HG03469 (cell line): Measurements from ENCODE around the gene TUBB2B.

Experiments
- ATAC-seq: cut with Tn5 transposase; IDR thresholded peaks from one replicate; pipeline ENCODE4 v1.9.1; 2021; ENCODE audit warnings: mild to moderate bottlenecking, moderate library complexity, moderate number of reproducible peaks; ENCODE audit not compliant: unreplicated experiment

The TUBB2B gene

DNA sequence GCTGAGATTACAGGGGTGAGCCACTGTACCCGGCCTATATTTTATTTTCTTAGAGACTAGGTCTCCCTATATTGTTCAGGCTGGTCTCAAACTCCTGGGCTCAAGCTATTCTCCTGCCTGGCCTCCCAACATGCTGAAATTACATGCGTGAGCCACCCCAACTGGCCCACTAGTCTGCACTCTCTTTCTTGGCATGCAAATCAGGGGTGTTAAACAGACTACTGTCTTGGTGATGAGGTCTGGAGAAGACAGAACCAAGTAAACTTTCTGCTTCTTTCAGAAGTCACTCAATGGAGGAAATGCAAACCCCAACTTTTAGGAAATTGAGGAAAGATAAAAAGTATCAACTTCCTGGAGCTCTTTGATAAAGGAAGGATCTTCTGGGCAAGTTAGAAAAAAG, 8.0 kb upstream of the TUBB2B start:
- no peak for ATAC-seq

DNA sequence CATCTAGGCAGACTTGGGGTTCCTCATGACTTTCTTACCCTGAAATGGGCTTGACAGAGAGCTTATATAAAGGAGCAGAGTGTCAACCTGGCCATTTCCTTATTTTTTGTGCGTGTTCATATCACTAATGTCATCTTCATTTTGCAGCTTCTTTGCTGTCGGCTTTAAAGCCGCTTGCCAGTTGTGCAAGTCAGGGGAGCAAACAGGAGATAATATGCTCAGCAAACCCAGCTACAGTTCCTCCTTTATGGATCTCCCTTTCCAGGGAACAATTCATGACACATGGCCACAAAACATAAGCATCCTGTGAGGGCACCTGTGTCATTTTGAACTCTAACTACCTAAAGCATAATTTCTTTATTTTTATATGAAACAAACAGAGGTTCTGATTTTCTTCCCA, 6.5 kb upstream of the TUBB2B start:
- no peak for ATAC-seq

DNA sequence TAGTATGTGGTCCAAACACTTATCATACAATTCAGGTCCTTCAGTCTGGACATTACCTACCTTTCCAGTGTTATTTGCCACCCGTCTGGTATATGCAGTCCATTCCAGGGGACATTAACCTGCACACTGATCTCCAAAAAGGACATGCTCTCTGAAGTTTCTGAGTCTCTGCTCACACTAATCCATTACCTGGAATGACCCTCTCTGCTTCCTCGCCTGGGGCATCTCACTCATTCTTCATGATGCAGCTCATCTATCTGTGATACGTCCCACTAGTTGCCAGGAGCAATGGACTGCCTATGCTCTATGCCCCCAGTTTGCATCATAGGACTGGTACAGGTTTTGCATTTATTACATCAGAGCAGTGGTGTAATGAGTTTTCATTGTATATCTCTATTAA, 5.9 kb upstream of the TUBB2B start:
- no peak for ATAC-seq

DNA sequence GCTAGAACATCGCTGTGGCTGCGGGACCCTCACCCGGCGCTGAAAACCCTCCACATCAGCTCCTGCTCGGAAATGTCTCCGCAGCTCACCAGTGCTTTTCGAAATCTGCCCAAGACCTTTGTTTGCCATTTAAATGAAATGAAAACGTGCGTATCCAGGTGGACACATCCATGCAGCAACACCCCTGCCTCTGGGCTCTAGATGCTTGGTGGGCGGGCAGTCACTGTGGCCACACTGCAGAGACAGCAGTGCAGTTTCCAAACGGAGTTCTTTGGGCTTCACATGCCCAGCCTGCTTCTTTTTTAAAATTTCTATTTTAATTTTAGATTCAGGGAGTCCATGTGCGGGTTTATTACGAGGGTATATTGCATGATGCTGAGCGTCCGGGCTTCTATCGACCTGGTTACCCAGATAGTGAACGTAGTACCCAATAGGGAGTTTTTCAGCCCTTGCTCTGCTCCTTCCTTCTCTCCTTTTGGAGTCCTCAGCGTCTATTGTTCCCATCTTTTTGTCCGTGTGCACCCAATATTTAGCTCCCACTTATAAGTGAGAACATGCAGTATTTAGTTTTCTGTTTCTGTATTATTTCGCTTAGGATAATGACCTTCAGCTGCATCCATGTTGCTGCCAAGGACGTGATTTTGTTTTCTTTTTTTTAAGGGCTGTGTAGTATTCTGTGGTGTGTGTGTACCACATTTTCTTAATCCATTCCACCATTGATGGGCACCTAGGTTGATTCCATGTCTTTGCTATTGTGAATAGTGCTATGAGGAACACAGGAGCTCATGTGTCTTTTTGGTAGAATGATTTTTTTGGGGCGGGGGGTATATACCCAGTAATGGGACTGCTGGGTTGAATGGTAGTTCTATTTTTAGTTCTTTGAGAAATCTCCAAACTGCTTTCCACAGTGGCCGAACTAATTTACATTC, 4.8 kb upstream of the TUBB2B start:
- ATAC-seq: no peak

DNA sequence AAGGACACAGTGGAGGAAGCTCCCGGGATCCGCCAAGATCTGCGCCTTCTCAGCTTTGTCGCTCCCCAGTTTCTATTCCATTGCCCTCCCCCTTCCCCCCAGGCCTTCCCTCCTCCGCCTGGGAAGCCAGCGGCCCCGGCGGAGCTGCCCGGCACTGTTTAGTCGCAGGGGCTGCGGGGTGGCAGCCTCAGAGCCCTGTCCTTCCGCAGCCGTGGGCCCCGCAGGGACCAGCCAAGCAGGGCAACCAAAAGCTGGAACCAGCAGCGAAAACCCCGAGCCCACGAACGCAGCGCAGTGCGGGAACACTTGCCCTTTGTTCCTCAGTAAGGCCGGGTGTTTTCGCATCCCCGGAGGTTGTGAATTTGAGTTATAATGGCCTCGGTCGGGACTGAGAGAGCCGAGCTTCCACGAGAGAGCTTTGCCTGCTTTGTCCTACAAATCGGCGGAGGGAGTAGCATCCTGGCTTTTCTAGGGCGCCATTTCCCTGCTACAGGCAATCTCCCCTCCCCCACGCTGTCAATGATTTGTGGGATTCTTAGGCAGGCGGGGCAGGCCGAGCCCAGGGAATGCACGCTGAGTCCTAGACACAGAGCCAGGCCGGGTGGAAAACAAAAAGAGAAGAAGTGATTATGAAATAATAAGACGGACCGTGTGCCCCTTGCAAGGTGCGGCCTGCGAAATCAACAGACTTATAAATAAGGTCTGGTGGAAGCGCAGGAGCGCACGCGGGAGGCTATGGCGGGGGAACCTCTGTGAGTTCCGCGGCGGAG, 4.0 kb upstream of the TUBB2B start:
- ATAC-seq: no peak

DNA sequence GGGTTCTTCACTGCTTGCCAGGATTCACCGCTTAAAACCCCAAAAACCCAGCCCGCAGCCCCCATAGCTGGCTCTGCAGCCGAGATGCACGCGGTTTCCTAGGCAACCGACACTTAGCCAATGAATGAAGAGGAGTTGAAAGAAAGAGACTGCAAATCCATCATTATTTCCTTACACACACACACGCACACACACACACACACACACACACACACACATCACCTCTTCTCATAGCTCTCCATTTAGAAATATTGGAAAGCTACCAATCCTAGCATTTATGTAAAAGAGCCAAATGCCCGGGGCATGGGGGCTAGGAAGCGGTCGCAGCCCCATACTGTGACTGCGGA, 3.4 kb upstream of the TUBB2B start:
- no peak for ATAC-seq

DNA sequence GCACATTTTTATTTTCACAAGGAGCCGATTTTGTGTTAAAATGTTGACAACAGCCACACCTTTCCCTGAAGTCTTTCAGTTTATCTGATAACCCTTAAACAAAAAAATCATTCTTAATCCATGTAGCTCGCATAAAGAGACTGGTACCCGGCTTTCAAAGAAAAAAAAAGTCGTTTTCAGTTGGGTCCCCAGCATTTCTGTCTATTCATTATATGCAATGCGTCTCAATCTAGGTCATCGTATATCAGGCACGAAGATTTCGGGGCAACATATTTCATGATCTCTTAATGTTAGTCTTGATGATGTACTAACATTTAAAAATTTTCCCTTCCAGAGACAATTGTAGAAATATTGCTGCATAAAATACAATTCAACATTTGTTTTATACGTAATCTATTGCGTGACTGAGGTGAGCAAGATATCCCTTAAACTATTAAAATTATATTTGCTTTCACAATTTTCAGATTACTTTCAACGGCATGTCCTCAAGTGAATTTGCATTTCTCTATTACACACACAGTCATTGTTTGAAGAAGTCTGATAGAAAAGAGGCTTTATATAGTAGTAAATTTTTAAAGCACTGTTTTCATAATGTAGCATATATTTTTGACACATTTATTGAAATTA, 2.9 kb upstream of the TUBB2B start:
- no peak for ATAC-seq

DNA sequence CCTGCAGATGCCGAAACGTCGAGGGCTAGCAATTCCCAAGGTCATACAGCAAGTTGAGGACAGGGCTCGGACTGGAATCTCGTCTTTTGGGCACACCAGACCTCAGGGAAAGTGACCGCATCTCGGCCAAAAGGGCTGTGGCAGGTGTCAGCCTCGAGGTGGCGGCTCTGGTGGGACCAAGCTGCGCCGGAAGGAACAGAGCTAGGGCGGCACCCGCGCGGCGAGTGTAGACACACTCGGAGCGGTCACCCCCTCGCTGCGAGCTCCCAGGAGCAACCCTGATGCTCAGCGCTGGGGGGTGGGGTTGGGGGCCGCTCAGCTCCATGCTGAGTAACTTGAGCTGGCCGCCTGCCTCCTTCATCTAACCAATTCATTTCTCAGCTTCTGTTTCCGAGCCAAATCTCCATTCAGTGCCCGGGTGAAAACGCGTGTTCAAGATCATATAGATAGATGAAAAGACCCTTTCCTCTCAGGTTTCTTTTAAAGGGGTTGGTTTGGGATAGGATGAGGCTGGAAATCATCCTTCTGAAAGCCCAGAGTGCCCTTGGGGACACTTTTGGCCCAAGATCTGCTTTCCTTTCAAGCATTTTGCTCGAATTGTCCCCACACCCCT, 2.2 kb upstream of the TUBB2B start:
- no peak for ATAC-seq

DNA sequence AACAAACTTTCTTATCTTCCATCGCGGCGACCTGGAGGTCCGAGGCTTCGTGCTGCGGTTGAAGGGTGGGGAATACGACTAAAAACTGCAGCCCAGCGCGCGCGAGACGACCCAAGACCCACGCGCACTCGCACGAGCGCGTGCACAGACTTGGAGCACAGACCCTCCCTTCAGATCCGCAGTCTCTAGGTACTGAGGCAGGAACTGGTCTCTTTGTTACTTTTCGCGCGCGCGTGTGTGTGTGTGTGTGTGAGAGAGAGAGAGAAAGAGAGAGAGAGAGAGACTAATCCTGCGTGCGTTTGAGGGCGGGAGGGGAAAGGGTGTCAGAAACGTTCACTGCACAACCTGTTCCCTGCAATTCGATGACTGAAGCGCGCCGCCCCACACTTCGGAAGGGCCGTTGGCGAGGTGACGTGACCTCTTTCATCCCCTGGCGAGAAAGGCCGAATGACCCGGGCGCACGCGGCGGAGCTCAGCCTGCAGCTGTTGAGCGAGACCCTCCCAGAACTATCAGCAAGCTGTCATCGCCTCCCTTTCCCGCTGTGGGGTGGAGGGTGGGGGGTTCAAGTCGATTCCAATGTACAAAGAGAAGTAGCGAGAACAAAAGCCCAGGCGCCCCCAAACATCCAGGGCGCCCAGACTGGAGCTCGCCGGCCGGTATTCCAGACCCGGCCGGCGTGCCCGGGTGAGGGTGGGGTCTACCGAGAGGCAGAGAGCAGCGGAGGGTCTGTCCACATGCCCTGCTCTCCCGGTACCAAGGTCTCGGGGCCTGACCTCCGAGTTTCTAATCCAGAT, 1.5 kb upstream of the TUBB2B start:
- no peak for ATAC-seq

DNA sequence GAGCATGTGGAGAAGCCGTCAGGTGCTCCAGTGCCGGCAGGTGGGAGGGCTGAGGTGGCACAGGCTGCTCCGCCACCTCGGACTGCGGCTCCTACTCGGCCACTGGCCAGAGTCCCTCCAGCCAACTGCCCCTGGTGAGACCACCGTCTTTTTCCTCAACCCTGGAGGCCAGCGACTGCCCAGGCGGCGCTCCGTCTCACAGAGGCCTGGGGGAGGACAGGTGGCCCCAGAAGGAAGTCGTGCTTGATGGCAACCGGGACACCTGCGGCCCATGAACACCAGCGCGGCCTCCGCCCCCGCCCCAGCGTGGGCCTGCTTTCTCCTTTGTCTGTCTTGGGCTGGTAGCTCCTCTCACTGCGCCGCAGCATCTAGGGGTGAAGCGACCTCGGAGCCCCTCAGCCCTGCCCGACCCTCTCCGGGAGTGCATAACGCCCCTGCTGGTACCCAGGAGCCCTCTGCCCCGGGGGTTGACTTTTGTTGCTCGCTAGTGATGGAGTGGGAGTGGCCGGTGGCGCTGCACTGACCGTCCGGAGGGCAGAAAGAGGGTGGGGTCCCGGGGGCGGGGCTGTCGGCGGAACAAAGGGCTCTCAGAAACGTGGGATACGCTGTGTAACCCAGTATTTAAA, 706 bp upstream of the TUBB2B start:
- no peak for ATAC-seq

DNA sequence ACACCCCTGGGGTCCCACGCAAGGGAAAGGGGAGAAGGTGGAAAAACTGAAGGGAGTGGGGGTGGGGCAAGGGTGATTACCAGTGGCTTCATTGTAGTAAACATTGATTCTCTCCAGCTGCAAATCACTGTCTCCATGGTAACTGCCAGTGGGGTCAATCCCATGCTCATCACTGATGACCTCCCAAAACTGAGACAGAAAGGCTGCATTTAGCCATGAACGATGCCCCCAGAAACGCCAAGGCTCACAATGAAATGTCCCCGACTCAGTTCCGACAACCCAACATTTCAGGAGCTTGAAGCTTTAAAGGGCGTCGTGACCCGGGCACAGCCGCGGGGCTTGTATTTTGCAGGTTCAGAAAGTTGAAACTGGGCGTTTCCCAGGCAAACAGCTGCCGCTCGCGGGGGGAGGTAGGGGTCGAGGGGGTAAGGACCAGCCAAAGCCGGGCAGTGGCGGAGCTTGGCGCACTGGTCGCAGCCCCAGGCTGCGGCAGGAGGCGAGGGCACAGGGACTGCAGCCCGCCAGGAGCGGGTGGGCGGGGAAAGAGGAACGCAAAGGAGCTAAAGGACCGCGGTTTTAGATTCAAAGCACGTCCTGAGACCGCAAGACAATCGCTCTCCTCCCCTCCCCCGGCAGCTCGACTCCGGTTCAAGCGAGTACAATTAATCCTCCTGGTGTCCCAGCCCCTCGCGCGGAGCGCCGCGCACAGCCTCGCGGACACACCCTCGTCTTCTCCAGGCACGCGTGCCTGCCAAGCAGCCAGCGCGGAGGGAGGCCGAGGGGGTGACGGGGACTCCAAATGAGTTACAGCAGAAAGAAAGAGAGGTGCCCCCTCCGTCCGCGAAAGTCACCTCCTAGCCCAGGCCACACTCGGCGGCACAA, 731 bp downstream of the TUBB2B start:
- no peak for ATAC-seq

DNA sequence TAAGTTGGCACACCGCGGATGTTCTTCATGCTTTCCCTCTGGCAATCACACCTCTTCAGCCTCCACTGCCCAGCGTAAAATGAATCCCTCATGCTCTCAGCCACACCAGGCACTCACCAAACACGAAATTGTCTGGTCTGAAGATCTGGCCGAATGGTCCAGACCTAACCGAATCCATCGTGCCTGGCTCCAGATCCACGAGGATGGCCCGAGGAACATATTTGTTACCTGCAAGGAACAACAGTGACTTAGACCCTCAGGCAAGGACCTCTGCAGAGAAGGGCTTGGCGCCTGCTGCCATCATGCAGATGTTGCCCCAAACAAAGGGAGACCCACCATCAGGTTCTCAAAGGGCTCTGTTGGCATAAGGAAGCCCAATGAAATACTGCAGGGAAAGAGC, 1.4 kb downstream of the TUBB2B start:
- ATAC-seq: no peak

DNA sequence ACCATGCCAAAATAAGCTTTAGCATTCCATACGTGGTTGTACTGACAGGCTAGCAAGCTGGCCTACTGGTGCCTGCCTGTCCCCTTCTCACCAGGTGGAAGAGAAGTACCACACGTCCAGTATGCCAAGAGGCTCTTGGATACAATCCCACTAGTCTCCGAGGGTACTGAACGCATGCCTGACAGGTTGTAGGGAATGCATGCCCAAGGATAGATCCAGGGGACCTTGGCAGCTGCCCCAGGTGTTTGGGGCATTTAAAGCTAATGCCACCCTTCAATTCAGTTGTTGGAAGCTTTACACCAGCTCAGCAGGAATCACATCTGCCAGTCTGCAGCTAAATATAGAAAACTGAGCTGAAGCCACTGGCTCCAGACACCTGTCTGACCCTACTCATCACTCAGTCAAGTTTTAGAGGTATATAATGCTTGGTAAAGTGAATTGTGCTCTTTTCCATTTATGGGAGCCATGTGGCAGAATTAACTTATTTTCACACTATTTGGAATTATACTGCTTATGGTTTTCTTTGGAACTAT, 4.9 kb downstream of the TUBB2B start:
- ATAC-seq: no peak

DNA sequence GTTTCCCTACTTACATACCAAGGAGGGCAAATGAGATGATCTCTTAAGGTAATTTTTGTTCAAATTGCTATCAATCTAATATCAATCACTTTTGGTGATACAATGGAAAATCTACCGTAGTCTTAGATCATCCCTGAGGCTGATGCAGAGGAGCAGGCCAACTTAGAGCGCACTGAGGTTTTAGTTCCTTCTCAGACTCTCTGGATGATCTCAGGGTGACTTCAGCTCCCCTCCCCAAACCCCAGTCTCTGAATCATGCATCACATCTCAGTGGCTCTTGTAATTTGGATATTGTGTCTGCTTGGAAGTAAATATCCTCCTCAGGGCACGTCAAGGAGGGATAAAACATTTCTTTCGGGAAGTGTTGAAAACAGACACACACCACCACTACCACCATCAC, 5.9 kb downstream of the TUBB2B start:
- no peak for ATAC-seq

DNA sequence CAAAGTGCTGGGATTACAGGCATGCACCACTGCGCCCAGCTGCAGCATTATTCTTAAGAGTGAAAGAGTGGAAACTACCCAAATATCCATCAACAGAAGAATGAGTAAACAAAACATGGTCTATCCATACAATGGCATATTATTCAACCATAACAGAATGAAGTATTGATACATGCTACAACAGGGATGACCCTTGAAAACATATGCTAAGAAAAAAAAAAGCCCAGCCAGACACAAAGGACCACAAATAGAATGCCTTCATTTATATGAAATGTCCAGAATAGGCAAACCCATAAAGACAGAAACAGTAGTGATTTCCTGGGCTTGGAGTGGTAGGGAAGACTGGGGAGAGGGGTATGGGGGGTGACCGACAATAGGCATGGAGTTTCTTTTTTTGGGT, 7.1 kb downstream of the TUBB2B start:
- ATAC-seq: no peak

DNA sequence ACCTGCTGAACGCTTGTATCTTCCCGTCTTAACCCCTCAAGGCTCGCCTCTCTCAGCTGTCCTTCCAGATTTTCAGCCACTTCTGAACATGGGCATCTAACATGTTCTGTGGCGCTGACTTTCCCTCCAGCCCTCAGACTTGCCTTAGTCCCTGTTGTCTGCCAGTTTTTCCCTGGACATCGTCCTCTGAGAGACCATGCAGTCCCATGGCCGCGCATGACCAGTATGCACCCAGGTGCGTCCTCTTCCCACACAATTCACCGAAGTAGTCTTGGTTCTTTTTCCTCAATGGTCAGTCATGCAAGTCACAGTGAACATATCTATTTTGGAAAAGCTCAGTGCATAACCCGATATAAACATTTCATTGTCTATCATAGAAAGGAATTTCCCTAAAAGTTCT, 9.2 kb downstream of the TUBB2B start:
- no peak for ATAC-seq

DNA sequence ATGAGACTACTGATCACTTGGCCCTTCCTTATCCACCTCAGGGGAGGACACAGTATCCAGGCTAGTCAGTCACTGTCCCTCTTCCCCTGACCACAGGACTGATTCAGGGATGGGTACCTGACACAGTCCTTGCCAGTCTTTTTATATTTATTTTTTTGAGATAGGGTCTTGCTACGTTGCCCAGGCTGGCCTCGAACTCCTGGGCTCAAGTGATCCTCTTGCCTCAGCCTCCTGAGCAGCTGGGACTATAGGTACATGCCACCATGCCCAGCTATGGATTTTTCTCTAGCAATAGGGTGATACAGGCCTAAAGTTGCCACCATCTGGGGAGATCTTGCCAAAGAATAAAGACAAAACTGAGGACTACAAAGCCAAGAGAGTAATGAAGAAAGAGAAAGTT, 10.2 kb downstream of the TUBB2B start:
- no peak for ATAC-seq

DNA sequence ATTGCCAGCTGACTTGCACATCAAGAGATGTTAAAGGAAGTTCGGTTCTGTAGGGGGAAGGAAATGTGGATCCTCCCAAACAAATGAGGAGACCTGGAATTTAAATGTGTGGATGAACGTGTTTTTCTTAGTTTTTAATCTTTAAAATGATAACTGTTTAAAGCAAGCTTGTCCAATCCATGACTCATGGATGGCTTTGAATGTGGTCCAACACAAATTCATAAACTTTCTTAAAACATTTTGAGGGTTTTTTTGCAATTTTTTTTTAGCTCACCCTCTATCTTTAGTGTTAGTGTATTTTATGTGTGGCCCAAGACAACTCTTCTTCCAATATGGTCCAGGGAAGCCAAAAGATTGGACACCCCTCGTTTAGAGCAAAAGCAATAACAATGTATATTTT, 12.6 kb downstream of the TUBB2B start:
- ATAC-seq: no peak

DNA sequence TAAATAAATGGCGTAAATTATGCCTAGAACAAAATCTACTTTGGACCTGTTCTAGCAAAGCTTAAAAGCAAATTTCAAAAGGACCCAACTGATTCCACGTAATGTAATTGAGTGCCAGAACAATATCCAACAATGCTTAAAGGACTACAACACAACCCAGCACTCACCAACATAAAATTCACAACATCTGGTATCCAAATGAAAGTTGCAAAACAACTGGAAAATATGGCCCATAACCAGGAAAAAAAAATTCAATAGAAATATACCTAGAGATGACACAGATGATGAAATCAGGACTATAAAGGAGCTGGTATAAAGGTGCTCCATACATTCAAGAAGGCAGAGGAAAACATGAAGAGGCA, 14.1 kb downstream of the TUBB2B start:
- no peak for ATAC-seq
